HuH-7 (cell line): Measurements from ENCODE around the gene BACH2.
"Not testable (repeated sequence)": the region's sequence is repeated elsewhere in the genome, so short reads cannot be mapped to it uniquely, and the experiment has no call there.

Experiments used
- DNase-seq: peaks from one replicate; pipeline ENCODE4 v3.0.0; 2011; ENCODE audit warnings: low spot score

The BACH2 gene

DNA sequence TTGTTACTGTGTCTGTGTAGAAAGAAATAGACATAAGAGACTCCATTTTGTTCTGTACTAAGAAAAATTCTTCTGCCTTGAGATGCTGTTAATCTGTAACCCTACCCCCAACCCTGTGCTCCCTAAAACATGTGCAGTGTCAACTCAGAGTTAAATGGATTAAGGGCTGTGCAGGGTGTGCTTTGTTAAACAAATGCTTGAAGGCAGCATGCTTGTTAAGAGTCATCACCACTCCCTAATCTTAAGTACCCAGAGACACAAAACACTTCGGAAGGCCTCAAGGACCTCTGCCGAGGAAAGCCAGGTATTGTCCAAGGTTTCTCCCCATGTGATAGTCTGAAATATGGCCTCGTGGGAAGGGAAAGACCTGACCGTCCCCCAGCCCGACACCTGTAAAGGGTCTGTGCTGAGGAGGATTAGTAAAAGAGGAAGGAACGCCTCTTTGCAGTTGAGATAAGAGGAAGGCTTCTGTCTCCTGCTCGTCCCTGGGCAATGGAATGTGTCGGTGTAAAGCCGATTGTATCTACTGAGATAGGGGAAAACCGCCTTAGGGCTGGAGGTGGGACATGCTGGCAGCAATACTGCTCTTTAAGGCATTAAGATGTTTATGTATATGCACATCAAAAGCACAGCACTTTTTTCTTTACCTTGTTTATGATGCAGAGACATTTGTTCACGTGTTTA lies 405.7 kb downstream of the BACH2 start:
- DNase-seq = not testable (repeated sequence)

DNA sequence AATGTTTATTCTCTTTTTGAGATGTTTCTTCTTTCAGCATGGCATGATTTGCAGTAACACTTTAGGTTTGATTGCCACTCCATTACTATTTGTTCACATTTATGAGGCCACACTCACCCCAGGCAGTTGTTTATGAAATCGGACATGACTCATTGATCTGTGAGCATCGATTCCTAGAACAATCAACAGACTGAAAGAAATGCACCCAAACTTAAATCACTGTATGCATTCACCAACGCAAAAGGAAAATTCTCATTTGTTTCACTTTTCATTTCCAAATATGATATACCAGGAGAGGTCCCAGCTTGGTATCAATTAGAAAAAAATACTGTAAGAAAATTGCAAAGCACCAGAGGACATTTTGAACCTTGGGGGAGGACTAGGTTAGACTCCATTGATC lies 407.8 kb downstream of the BACH2 start:
- no peak for DNase-seq

DNA sequence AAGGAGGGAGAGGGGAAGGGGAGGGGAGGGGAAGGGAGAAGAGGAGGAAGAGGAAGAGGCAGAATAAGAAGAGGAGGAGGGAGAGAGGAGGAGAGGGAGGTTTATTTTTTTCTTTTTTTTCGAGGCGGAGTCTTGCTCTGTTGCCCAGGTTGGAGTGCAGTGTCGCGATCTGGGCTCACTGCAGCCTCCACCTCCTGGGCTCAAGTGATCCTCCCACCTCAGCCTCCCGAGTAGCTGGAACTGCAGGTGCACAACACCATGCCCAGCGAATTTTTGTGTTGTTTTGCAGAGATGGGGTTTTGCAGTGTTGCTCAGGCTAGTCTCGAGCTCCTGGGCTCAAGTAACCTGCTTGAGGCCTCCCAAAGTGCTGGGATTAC lies 408.5 kb downstream of the BACH2 start:
- no peak for DNase-seq

DNA sequence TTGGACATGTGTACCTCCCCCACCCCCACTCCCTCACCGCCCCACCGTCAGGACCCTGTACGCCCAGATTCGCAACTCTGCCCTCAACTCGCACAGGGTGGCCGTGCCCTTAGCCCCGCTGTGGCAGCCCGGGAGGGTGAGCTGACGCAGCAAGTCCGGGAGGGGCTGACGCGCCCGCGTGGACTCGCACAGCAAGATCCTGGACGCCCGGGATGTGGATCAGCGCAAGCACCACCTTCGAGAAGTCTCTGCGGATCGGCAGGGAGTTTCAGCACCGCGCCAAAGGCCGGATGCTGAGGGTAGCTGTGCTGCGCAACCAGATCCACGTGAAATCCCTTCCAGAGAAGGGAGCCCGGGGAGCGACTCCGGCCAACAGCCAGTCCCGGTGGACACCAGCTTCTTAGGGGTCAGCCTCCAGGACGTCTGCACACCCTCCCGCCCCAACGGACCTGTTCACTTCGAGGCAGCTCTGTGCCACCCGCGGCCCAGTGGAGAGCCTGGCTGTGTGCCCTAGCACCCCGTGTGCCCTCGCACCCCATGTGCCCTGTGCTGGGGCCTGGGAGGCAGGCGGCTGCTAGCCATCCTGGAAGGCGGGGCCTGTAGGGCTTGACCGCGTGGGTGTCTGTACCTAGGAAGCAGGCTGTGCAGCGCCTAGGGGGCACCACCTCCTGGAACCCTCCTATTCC lies 409.0 kb downstream of the BACH2 start:
- DNase-seq = no peak

DNA sequence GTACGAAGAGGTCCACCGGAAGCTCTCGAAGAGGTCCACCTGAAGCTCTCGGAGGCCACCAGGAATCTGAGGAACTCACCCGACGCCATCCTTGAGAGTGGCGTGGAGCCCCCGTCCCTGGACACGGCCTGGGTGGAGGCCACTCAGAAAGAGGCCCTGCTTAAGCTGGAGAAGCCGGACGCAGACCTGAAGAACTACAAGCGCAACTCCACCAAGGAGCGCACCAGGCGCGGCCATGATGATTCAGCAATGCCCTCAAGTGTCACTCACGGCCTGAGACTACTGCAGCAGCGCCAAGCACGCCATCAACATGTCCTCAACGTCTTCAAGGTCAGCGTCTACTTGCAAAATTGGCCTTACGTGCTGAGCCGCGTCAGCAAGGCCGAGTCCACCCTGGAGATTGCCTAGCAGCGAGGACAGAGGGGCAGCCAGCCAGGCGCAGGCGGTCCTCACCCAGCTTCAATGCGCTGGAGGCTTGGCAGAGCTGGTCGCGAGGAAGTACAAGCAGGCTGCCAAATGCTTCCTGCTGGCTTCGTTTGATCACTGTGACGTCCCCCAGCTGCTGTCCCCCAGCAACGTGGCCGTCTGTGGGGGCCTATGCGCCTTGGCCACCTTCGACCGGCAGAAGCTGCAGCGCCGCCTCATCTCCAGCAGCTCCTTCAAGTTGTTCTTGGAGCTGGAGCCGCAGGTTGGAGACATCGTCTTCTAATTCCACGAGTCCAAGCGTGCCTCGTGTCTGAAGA lies 410.1 kb downstream of the BACH2 start:
- DNase-seq = no peak
